Tibial artery (tissue), 4 donors: Measurements from ENCODE around the gene TAS2R38.

ENCODE experiments used
- DNase-seq, 2 donors: peaks; one replicate each; pipeline ENCODE4 v3.0.0-alpha.2; 2019
- H3K27ac ChIP-seq, 2 donors: fragments of 200-600 bp; sonication (generic) in 1 of 2; 1 replicate in 1 of 2; 2 replicates in 1 of 2; pipeline ENCODE4 v1.5.1; 2018 to 2019; ENCODE audit warnings: mild to moderate bottlenecking in 1 of 2
- H3K27me3 ChIP-seq, 2 donors: fragments of 200-600 bp; sonication (generic) in 1 of 2; one replicate each; pipeline versions ENCODE4 v1.5.1 to v1.6.0; 2016 to 2019
- H3K36me3 ChIP-seq, 3 donors: fragments of 200-600 bp; sonication (generic) in 2 of 3; one replicate each; pipeline ENCODE4 v1.5.1; 2016 to 2019; ENCODE audit warnings: mild to moderate bottlenecking in 2 of 3
- H3K4me1 ChIP-seq, 4 donors: fragments of 200-600 bp; sonication (generic) in 2 of 4; 1 replicate in 3 of 4; 2 replicates in 1 of 4; pipeline ENCODE4 v1.5.1; 2016 to 2019
- H3K4me3 ChIP-seq, 2 donors: fragments of 200-600 bp; sonication (generic) in 1 of 2; 1 replicate in 1 of 2; 2 replicates in 1 of 2; pipeline ENCODE4 v1.5.1; 2018 to 2019; ENCODE audit warnings: mild to moderate bottlenecking in 2 of 2
- H3K9me3 ChIP-seq, 3 donors: fragments of 200-600 bp; sonication (generic) in 1 of 3; one replicate each; pipeline ENCODE4 v1.5.1; 2016 to 2019
- intact Hi-C: fragments of 100-400 bp; cut with DNase I; formaldehyde crosslinking; loops from one replicate; pipeline ENCODE4 v1.15.0; 2023; ENCODE audit warnings: low total_unique reads
- TF ChIP-seq, protein P1 (sequence below), 2 experiments: fragments of 200-600 bp in 1 of 2; fragments of 450-650 bp in 1 of 2; IDR thresholded peaks; one replicate each; pipeline ENCODE4 v1.5.1; 2017 to 2019; ENCODE audit warnings: antibody characterized with exemption in 2 of 2, mild to moderate bottlenecking in 1 of 2, moderate library complexity in 1 of 2

Gene TAS2R38

DNA sequence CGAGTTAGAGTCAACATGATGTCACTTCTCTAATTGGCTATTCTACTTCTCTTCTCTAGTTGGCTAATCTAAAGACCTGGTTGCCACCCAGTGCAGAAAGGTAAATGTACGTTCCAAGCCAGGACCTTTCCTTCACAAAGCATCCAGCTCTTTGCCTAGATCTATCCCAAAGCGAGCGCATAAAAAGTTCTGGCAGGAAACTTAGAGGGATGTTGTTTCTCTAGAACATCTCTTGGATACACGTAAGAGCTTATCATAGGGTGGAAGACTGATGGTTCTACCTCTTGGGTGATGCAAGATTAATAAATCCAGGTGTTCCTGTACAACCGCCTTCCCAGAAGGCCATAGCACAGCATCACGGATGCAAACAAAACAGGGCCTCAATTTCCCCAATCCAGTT lies at the start of gene TAS2R38:
Gene TAS2R38, minus strand, starts transcription at position 101 of the 400 bp plus-strand sequence. Its CDS starts 84 bp downstream, at position 17.
- Histone ChIP-seq H3K27ac (no peak within 1 kb of the TSS), H3K9me3 (no peaks in the 10 kb centered on the region), H3K4me1 (no peaks in the 10 kb centered on the region), H3K36me3 (no peaks in the 10 kb centered on the region), H3K4me3 (no peak within 1 kb of the TSS), H3K27me3 (no peaks in the 10 kb centered on the region)
- DNase-seq: no peak
- intact Hi-C loops: no loop called here
- TF ChIP-seq, protein P1, sequence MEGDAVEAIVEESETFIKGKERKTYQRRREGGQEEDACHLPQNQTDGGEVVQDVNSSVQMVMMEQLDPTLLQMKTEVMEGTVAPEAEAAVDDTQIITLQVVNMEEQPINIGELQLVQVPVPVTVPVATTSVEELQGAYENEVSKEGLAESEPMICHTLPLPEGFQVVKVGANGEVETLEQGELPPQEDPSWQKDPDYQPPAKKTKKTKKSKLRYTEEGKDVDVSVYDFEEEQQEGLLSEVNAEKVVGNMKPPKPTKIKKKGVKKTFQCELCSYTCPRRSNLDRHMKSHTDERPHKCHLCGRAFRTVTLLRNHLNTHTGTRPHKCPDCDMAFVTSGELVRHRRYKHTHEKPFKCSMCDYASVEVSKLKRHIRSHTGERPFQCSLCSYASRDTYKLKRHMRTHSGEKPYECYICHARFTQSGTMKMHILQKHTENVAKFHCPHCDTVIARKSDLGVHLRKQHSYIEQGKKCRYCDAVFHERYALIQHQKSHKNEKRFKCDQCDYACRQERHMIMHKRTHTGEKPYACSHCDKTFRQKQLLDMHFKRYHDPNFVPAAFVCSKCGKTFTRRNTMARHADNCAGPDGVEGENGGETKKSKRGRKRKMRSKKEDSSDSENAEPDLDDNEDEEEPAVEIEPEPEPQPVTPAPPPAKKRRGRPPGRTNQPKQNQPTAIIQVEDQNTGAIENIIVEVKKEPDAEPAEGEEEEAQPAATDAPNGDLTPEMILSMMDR (IDR thresholded peaks at IDR 0.05): no peak

DNA sequence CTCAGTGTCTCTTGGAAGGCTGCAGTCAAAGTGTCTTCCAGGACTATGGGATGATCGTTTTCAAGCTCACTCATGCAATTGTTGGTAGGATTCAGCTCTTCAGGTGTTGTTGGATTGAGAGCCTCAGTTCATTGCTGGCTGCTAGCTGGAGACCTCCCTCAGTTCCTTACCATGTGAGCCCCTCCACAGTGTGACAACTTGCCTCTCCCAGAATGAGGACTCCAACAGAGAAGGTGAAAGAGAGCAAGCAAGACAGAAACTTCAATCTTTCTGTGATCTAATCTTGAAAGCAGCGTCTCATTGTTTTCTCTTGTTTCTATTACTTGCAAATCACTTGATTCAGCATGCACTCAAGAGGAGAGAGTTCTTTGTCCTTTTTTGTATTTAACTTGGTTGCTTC lies 44.6 kb upstream of the TAS2R38 start:
- TF ChIP-seq, protein P1 (IDR thresholded peaks at IDR 0.05): no peak
- no peak overlapping the region for H3K27ac ChIP-seq
- no peaks in the 10 kb centered on the region for H3K27me3 ChIP-seq
- no peak for DNase-seq
- no peak overlapping the region for H3K4me3 ChIP-seq
- H3K4me1 ChIP-seq: no peaks in the 10 kb centered on the region
- no peaks in the 10 kb centered on the region for H3K36me3 ChIP-seq
- H3K9me3 ChIP-seq: no peaks in the 10 kb centered on the region
- intact Hi-C loops: no loop called here

DNA sequence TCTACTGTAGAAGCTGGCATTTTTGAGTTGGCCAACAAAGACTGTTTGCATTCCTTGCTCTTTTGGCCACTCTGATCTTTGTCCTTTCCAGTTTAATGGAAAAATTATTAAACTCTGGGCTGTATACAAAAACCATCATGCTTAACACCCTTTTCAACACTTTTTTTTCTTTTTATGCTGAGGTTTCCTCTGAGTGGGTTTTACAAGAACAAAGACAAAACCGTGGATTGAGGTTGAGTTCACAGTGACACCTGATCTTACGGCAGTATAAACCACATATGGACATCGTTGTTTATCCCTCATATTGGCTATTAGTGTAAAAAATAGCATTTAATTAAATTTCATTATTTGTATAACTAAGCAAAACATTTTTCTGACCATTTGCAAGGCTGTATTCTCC lies 43.9 kb upstream of the TAS2R38 start:
- no peaks in the 10 kb centered on the region for H3K36me3 ChIP-seq
- no peaks in the 10 kb centered on the region for H3K9me3 ChIP-seq
- no peaks in the 10 kb centered on the region for H3K4me1 ChIP-seq
- TF ChIP-seq, protein P1 (IDR thresholded peaks at IDR 0.05): no peak
- H3K27ac ChIP-seq: no peak overlapping the region
- intact Hi-C loops: no loop called here
- DNase-seq: no peak
- H3K27me3 ChIP-seq: no peaks in the 10 kb centered on the region
- H3K4me3 ChIP-seq: no peak overlapping the region

DNA sequence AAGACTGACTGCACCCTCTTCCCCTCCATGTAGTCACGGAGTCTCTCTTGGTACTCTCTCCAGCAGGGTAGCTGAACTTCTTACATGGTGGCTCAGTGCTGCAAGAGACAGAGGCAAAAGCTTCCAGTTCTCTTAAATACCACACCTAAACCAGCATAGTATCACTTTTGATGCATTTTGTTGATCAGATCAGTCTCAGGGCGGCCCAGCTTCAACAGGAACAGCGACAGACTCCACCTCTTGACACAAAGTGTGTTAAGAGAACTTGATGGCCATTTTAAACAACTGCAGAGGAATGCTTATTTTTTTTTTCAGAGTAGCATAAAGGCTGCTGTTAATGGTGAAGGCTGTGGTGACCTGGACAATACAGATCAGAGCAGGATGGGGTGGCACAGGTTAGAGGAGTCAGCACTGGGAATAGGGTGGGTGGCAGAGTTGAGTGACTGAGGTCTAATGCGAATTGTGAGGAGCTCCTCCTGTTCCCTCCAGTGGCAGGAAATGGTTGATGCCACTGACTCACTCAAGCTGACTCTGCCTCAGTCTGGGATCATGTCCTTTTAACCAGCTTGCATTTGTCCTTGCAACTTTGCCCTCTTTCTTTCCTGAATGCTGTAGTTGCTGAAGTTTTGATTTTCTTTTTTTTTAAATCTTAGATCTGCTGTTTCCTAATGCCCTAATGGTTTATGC lies 39.4 kb upstream of the TAS2R38 start:
- H3K27ac ChIP-seq: no peak overlapping the region
- no peaks in the 10 kb centered on the region for H3K36me3 ChIP-seq
- no peaks in the 10 kb centered on the region for H3K9me3 ChIP-seq
- intact Hi-C loops: no loop called here
- no peak for DNase-seq
- H3K27me3 ChIP-seq: no peaks in the 10 kb centered on the region
- TF ChIP-seq, protein P1 (IDR thresholded peaks at IDR 0.05): no peak
- H3K4me3 ChIP-seq: no peak overlapping the region
- H3K4me1 ChIP-seq: no peaks in the 10 kb centered on the region

DNA sequence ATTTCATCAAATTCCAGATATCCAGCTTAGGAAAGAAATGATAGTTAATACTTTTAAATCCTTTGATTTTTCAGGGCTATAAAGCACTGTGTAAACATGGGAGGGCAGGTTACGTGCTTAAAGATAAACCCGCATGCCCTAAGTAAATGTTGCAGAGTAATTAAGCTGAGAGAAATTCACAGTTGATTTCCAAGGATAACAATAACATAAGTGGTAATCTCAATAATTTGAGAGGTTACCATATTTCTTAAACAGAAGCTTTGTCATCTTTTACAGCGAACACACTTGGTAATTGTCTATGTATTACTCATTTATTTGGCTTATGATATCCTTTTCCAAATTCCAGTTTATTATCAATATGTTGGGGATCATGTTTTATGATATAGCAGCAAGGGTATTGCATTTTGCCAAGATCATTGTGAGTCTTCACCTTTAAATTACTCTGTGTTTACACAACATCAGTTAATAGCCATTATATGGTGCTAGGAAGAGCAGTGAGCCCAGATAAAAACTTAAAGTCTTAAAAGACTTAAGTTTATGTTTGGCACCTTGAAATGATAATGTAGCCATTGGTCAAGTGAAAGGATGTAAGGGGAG lies 37.5 kb upstream of the TAS2R38 start:
- no peaks in the 10 kb centered on the region for H3K36me3 ChIP-seq
- no peaks in the 10 kb centered on the region for H3K27me3 ChIP-seq
- H3K27ac ChIP-seq: no peak overlapping the region
- intact Hi-C loops: no loop called here
- DNase-seq: no peak
- H3K4me3 ChIP-seq: no peak overlapping the region
- TF ChIP-seq, protein P1 (IDR thresholded peaks at IDR 0.05): no peak
- no peaks in the 10 kb centered on the region for H3K9me3 ChIP-seq
- no peaks in the 10 kb centered on the region for H3K4me1 ChIP-seq
